PC-9 (cell line): ENCODE measurements around the gene SEMA5A. TPM values are rescaled to one million over a fixed set of nuclear protein-coding genes. Genes with fewer than 3 reads are reported as not detected.

Experiments used
- BruUV-seq: library from RNA; stranded (reverse); fragments of 400-500 nt; replicated peaks from 2 replicates; lab custom pipeline; 2021; lab: Mats Ljungman, UMichigan
- CTCF ChIA-PET: fragments of 300-600 bp; sonication (Branson Sonifier 250); formaldehyde crosslinking; loops from one replicate; lab custom pipeline; 2022; ENCODE audit warnings: antibody characterized with exemption; lab: Charles Lee
- POLR2A ChIA-PET: fragments of 300-600 bp; sonication (Branson Sonifier 250); formaldehyde crosslinking; loops from one replicate; lab custom pipeline; 2022; ENCODE audit warnings: antibody characterized with exemption; ENCODE audit not compliant: unreplicated experiment; lab: Charles Lee
- DNase-seq, 2 experiments: peaks; one replicate each; pipeline versions ENCODE4 v3.0.0 to v3.0.0-alpha.2; 2015 to 2022; ENCODE audit warnings: mixed read lengths in 1 of 2
- H2AFZ ChIP-seq: fragments of 200-600 bp; sonication (generic); 2 replicates; pipeline ENCODE4 v1.8.1; 2017; ENCODE audit warnings: antibody characterized with exemption
- H3F3A ChIP-seq: fragments of 200-600 bp; sonication (generic); 2 replicates; pipeline ENCODE4 v1.8.1; 2017; ENCODE audit warnings: antibody characterized with exemption, mild to moderate bottlenecking, low read depth; ENCODE audit not compliant: insufficient read depth
- H3K27ac ChIP-seq: fragments of 200-600 bp; sonication (generic); 2 replicates; pipeline ENCODE4 v1.6.1; 2016; ENCODE audit warnings: mixed run types
- H3K27me3 ChIP-seq: fragments of 200-600 bp; sonication (generic); 2 replicates; pipeline ENCODE4 v1.6.1; 2016; ENCODE audit warnings: low read depth, mixed run types; ENCODE audit not compliant: insufficient read depth
- H3K36me3 ChIP-seq: fragments of 200-600 bp; sonication (generic); 2 replicates; pipeline ENCODE4 v1.6.1; 2016; ENCODE audit warnings: low read depth, mixed run types
- H3K4me1 ChIP-seq: fragments of 200-600 bp; sonication (generic); replicated peaks from 2 replicates; pipeline ENCODE4 v1.6.1; 2016; ENCODE audit warnings: mixed run types; ENCODE audit not compliant: insufficient read depth
- H3K4me2 ChIP-seq: fragments of 200-600 bp; sonication (generic); 2 replicates; pipeline ENCODE4 v1.6.1; 2017; ENCODE audit warnings: mixed run types
- H3K4me3 ChIP-seq: fragments of 200-600 bp; sonication (generic); 2 replicates; pipeline ENCODE4 v1.6.1; 2016; ENCODE audit warnings: mixed run types
- H3K79me2 ChIP-seq: fragments of 200-600 bp; sonication (generic); 2 replicates; pipeline ENCODE4 v1.6.1; 2017; ENCODE audit warnings: low read depth, mixed run types
- H3K9me2 ChIP-seq: fragments of 200-600 bp; sonication (generic); 2 replicates; pipeline ENCODE4 v1.8.1; 2017; ENCODE audit warnings: mild to moderate bottlenecking; ENCODE audit not compliant: insufficient read depth
- H3K9me3 ChIP-seq: fragments of 200-600 bp; sonication (generic); 2 replicates; pipeline ENCODE4 v1.8.1; 2016; ENCODE audit warnings: low read depth; ENCODE audit not compliant: insufficient read depth
- H4K20me1 ChIP-seq: fragments of 200-600 bp; sonication (generic); 2 replicates; pipeline ENCODE4 v1.8.1; 2017; ENCODE audit not compliant: insufficient read depth
- CTCF ChIP-seq: fragments of 200-600 bp; sonication (generic); conservative IDR thresholded peaks from 2 replicates; pipeline ENCODE4 v1.6.1; 2017; ENCODE audit warnings: mixed run types, antibody characterized with exemption, mild to moderate bottlenecking, moderate library complexity
- EZH2 ChIP-seq: fragments of 200-600 bp; sonication (generic); IDR thresholded peaks from 2 replicates; pipeline ENCODE4 v1.8.0; 2017; ENCODE audit warnings: antibody characterized with exemption, low read depth
- intact Hi-C: fragments of 100-400 bp; cut with micrococcal nuclease; formaldehyde crosslinking; loops from one replicate; pipeline ENCODE4 v1.10.0; 2022; ENCODE audit not compliant: unreplicated experiment
- total RNA-seq: library from RNA; stranded (reverse); gene quantifications from 2 replicates; pipeline ENCODE4 v1.2.3, GENCODE V29; 2021

SEMA5A gene
- total RNA-seq, 1 experiment from 2014 or later: not detected

- H3K4me2 ChIP-seq: no peak overlapping the region
- no peaks in the 10 kb centered on the region for H4K20me1 ChIP-seq
- H3K4me1 ChIP-seq: no peaks in the 10 kb centered on the region
- H3K4me3 ChIP-seq: no peak overlapping the region
- H3K36me3 ChIP-seq: no peaks in the 10 kb centered on the region
- ChIA-PET POLR2A (no interaction called here), CTCF (no interaction called here)
- no peak overlapping the region for H2AFZ ChIP-seq
- H3K79me2 ChIP-seq: no peaks in the 10 kb centered on the region
- no peak for TF ChIP-seq CTCF
- no peak for TF ChIP-seq EZH2
- H3K27me3 ChIP-seq: no peaks in the 10 kb centered on the region
- no peak for DNase-seq
- no peaks in the 10 kb centered on the region for H3K9me2 ChIP-seq
- intact Hi-C loops: no loop called here
- no peaks in the 10 kb centered on the region for H3K9me3 ChIP-seq
- no peaks in the 10 kb centered on the region for H3F3A ChIP-seq
- no TSS peak for BruUV-seq
- H3K27ac ChIP-seq: no peak overlapping the region
Measured at GRCh38 chr5:9105851-9106250, 440.0 kb downstream of the SEMA5A start.

GRCh38 chr5:9104571-9105339 is 441.1 kb downstream of the SEMA5A start:
- no peak for DNase-seq
- intact Hi-C loops: no loop called here
- no peaks in the 10 kb centered on the region for H4K20me1 ChIP-seq
- CTCF ChIA-PET: no interaction called here
- BruUV-seq: no TSS peak
- H3K79me2 ChIP-seq: no peaks in the 10 kb centered on the region
- POLR2A ChIA-PET: no interaction called here
- no peak overlapping the region for H2AFZ ChIP-seq
- no peaks in the 10 kb centered on the region for H3K4me1 ChIP-seq
- H3K27ac ChIP-seq: no peak overlapping the region
- no peak overlapping the region for H3K4me2 ChIP-seq
- H3K27me3 ChIP-seq: no peaks in the 10 kb centered on the region
- H3K4me3 ChIP-seq: no peak overlapping the region
- H3F3A ChIP-seq: no peaks in the 10 kb centered on the region
- H3K9me2 ChIP-seq: no peaks in the 10 kb centered on the region
- no peaks in the 10 kb centered on the region for H3K36me3 ChIP-seq
- H3K9me3 ChIP-seq: no peaks in the 10 kb centered on the region
- TF ChIP-seq CTCF (no peak), EZH2 (no peak)

- Histone ChIP-seq H3K9me2 (no peaks in the 10 kb centered on the region), H3K79me2 (no peaks in the 10 kb centered on the region), H3K36me3 (no peaks in the 10 kb centered on the region), H3K9me3 (no peaks in the 10 kb centered on the region), H3K4me3 (no peak overlapping the region), H3F3A (no peaks in the 10 kb centered on the region), H3K4me2 (no peak overlapping the region), H3K27me3 (no peaks in the 10 kb centered on the region), H3K27ac (no peak overlapping the region), H4K20me1 (no peaks in the 10 kb centered on the region), H2AFZ (no peak overlapping the region), H3K4me1 (no peaks in the 10 kb centered on the region)
- TF ChIP-seq CTCF (no peak), EZH2 (no peak)
- no peak for DNase-seq
- no TSS peak for BruUV-seq
- ChIA-PET CTCF (no interaction called here), POLR2A (no interaction called here)
- intact Hi-C loops: no loop called here
Measured at GRCh38 chr5:9103290-9103689, 442.6 kb downstream of the SEMA5A start.
